ENCODE measurements around the gene MOB1B.
"Not testable (repeated sequence)": the region's sequence is repeated elsewhere in the genome, so short reads cannot be mapped to it uniquely, and the experiment has no call there.

MOB1B gene

DNA sequence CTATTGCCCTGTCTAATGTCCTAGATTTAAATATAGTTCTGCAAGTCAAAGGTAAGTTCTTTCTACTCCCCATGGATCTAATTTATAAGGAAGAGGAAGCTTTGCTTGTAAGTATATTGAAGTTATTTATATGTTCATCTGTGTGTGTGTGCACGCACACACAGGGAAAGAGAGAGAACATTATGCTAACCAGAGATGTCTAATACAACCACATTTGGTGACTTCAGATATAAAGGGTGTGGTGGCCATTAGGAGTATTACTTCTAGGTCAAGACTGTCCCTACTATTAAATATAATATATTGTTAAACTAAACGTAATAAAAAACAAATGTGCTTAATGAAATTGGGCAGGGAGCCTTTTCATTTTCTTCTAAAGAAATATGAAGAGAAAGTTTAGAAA lies 95.4 kb downstream of the MOB1B start:
- peak overlapping the region in 6 of 21 experiments; percentile 38 to 94 (median 80) for H3K27ac ChIP-seq
- H3K4me3 ChIP-seq, result no peak overlapping the region

DNA sequence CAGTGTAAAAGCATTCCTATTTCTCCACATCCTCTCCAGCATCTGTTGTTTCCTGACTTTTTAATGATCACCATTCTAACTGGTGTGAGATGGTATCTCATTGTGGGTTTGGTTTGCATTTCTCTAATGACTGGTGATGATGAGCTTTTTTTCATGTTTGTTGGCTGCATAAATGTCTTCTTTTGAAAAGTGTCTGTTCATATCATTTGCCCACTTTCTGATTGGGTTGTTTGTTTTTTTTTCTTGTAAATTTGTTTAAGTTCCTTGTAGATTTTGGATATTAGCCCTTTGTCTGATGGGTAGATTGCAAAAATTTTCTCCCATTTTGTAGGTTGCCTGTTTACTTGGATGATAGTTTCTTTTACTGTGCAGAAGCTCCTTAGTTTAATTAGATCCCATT lies 97.5 kb downstream of the MOB1B start:
- not testable (repeated sequence) for H3K27ac ChIP-seq, H3K4me3 ChIP-seq

DNA sequence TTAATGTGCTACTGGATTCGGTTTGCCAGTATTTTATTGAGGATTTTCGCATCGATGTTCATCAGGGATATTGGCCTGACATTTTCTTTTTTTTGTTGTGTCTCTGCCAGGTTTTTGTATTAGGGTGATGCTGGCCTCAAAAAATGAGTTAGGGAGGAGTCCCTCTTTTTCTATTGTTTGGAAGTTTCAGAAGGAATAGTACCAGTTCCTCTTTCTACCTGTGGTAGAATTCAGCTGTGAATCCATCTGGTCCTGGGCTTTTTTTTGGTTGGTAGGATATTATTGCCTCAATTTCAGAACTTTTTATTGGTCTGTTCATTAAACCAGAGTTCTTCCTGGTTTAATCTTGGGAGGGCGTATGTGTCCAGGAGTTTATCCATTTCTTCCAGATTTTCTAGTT lies 99.2 kb downstream of the MOB1B start:
- not testable (repeated sequence) for H3K4me3 ChIP-seq, H3K27ac ChIP-seq

DNA sequence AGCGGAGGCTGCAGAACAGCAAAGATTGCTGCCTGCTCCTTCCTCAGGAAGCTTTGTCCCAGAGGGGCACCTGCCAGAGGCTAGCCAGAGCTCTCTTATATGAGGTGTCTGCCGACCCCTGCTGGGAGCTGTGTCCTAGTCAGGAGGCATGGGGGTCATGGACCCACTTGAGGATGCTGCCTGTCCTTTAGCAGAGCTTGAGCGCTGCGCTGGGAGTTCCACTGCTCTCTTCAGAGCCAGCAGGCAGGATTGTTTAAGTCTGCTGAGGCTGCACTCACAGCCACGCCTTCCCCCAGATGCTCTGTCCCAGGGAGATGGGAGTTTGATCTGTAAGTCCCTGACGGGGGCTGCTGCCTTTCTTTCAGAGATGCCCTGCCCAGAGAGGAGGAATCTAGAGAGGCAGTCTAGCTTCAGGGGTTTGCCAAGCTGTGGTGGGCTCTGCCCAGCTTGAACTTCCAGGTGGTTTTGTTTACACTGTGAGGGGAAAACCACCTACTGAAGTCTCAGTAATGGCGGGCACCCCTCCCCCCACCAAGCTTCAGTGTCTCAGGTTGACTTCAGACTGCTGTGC lies 102.2 kb downstream of the MOB1B start:
- Histone ChIP-seq H3K27ac (peak overlapping the region in 4 of 21 experiments; percentile 31 to 67 (median 60)), H3K4me3 (no peak overlapping the region)

DNA sequence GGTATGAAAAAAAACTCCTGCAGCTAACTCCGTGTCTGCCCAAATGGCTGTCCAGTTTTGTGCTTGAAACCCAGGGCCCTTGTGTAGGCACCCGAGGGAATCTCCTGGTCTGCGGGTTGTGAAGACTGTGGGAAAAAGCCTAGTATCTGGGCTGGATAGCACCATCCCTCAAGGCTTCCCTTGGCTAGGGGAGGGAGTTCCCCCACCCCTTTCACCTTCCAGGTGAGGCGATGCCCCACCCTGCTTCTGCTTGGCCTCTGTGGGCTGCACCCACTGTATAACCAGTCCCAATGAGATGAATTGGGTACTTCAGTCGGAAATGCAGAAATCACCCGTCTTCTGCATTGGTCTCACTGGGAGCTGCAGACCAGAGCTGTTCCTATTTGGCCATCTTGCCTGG lies 102.9 kb downstream of the MOB1B start:
- peak overlapping the region in 3 of 21 experiments; percentile 31 to 63 (median 48) for H3K27ac ChIP-seq
- H3K4me3 ChIP-seq, result not testable (repeated sequence)

DNA sequence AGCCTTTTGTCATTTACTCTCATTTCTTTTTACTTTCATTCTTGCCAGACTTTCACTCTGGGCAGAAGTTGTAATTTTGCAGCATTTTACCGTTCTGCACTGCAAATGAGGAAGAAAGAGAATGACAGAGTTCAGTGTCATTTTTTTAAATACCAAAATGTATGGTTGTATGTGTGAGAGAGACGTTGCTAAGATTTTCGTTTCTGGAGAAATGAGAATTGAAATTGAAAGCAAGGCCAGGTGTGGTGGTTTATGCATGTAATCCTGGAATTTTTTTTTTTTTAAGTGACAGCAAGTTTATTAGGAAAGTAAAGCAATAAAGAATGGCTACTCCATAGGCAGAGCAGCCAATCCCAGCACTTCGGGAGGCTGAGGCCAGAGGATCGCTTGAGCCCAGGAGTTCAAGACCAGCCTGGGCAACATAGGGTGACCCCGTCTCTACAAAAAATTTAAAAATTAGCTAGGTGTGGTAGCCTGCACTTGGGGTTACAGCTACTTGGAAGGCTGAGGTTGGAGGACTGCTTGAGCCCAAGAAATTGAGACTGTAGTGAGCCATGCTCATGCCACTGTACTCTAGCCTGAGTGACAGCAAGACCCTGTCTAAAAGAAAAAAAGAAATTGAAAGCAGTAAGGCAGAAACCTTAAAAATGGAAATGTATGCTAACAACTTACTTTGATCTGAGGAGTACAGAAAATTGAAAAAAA lies 104.2 kb downstream of the MOB1B start:
- Histone ChIP-seq H3K27ac (peak overlapping the region in 5 of 21 experiments; percentile 11 to 56 (median 47)), H3K4me3 (no peak overlapping the region)

DNA sequence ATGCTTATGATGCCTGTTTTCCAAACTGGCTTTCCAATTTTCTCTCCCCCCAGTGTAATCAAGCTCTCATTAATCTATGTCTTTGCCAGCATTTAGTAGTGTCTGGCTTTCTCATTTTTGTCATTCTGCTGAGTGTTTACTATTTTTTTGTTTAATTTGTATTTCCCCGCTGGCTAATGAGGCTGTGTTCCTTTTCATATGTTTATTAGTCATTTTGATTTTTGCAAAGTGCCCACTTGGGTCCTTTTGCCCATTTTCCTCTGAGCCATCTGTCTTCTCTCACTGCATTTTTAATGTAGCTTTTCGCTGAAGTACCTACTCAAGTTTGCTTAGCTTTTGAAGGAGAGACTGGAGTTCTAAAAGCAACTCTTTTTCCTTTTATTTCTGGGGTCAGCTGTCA lies 106.0 kb downstream of the MOB1B start:
- no peak overlapping the region for H3K27ac ChIP-seq

DNA sequence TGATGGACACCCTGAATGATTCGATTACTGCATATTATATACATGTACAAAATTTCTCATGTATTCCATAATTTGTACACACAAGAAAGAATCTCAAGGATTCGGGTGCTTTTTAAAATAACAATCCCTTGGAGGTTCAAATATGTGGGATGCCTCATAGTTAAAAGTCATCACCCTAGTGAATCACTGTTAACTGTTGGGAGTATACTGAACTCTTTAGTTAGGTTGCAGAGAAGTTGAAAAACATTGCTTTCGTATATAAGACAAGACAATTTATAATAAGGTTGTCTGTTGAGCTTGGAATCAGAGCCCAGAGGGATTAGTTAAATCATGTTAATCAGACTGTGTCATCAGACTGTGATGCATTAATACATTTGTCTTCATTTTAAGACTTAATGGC lies 106.9 kb downstream of the MOB1B start:
- peak overlapping the region in 2 of 21 experiments; percentile 11 to 21 for H3K27ac ChIP-seq
- H3K4me3 ChIP-seq, result no peak overlapping the region

More for the DNA sequence above, 106.0 kb downstream of the MOB1B start:
- H3K4me3 ChIP-seq, result no peak overlapping the region

DNA sequence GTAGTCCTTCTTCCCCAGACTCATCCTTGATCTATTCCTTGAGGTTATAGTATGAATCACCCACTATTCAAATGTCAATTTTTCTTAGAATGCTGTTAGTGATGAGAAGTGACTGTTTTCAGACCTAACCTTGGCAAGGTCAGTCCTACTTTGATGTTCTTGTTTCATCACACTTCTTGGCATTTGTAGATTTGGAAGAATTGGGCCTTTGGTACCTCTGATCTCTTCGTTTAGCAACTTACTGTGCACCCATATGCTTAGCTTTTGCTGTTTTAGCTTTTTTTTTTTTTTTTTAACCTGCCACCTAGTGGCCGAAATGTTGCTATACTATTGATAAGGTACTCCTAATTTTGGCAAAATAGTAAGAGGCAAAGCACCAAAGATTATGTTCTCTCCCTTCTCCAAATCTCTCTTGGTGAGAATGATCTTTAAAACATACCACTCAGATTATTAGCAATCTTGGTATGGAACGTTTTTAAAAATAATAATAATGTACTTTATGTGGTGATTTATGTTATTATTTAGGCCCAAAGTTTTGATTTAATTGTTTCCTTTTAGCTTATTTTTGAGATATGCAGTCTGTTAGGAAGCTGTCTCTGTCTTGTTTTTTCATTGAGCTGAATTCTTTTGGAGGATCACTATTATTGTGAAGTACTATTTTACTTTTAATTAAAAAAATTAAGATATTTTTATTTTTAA lies 107.9 kb downstream of the MOB1B start:
- H3K4me3 ChIP-seq, result no peak overlapping the region
- no peak overlapping the region for H3K27ac ChIP-seq

DNA sequence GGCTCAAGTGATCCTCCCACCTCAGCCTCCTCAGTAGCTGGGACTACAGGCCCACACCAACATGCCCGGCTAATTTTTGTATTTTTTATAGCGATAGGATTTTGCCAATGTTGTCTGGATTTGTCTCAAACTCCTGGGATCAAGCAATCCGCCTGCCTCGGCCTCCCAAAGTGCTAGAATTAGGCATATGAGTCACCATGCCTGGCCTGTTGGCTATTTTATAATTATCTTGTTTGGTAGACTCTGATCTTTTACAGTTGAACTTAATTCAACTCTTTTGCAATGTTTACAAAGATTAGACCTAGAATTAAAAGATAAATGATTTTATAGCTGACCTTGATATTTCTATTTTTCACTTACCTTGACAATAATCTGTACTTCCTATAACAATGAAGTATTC lies 109.3 kb downstream of the MOB1B start:
- no peak overlapping the region for H3K27ac ChIP-seq
- no peak overlapping the region for H3K4me3 ChIP-seq

DNA sequence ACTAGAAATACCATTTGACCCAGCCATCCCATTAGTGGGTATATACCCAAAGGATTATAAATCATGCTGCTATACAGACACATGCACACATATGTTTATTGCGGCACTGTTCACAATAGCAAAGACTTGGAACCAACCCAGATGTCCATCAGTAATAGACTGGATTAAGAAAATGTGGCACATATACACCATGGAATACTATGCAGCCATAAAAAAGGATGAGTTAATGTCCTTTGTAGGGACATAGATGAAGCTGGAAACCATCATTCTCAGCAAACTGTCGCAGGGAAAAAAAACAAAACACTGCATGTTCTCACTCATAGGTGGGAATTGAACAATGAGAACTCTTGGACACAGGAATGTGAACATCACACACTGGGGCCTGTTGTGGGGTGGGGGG lies 115.2 kb downstream of the MOB1B start:
- H3K27ac ChIP-seq, H3K4me3 ChIP-seq: not testable (repeated sequence)

DNA sequence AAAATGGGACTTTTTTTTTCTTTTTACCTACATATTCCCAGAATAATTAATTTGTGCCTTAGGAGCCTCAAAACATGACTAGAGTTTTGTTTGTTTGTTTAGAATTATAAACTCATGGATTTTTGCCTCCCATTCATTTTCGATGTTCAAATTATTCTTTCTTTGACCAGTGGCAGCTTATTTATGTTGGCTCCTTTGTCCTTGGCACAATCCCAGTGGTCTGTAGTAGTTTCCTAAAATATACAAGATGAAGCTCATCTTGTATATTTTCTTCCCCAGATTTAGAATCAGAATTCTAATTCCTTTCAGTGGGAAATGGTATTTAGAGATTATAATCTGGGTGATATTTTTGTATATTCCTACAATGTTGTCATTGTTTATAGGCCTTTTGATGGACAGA lies 118.4 kb downstream of the MOB1B start:
- H3K27ac ChIP-seq, result no peak overlapping the region
- H3K4me3 ChIP-seq, result no peak overlapping the region

DNA sequence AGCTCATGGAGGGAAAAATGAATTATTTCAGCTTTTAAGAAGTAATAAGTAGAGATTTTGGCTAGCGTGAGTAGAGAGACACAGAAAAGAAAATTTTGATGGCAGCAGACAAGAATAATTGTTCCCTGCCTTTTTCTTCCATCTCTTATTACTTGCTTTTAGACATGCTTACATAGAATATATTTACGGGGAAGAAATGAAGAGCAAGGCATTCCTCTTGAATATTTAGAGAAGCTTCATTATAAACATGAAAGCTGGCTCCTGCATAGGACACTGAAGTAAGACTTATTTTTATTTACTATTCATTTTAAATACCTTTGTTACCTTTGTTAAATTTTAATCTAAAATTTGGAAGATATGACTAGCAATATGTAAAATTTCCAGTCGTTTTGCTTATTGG lies 123.5 kb downstream of the MOB1B start:
- no peak overlapping the region for H3K4me3 ChIP-seq
- no peak overlapping the region for H3K27ac ChIP-seq

DNA sequence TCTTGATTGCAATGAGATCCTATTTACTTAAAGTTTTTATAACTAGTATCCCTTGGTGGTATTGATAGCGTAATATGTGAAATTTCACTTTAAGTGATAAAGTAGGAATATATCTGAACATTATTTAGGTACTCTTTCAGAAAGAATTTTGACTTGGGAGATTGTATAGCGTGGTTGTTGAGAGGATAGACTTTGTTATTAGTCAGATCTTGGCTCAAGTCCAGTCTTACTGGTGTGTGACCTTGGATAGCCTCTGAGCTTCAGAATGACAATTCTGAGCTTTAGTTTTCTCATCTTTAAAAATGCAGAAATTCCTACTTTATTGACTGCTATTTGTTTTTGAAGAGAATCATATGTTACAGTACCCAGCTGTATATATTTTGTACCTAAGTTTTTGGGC lies 123.9 kb downstream of the MOB1B start:
- no peak overlapping the region for H3K4me3 ChIP-seq
- H3K27ac ChIP-seq, result no peak overlapping the region

DNA sequence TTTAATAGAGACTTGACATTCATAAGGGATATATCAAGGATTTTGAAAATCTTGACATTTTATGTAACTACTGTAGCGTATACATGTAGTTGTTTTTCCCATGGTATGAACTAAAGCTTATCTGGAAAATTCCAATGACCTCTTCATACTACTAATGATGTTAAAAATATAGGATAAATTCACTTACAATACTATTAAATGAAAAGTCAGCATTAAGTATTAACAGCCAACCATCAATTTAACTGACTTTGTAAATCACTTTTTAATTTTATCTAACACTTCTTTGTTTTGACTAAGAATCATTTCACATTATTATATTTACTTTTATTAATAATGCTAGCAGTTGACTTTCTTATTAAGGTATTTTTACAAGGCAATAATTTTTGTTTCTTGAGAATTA lies 125.4 kb downstream of the MOB1B start:
- Histone ChIP-seq H3K27ac (no peak overlapping the region), H3K4me3 (no peak overlapping the region)

DNA sequence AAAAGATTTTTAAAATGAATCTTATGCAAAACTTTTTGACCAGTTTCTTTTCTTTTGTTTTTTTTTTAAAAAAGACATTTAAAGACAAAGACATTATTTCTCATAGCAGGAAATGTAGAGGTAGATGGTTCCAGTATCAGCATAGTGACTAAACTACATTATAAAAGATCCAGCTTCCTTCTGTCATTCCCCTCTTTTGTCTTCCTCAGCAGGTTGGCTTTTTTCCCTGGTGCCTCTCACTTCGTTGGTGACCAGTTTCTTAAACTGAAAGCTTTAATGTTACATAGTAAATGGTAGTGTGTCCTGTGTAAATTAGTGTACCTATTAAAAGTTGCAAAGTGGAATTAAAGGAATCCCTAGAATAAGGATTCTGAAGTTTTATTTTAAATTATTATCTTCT lies 127.3 kb downstream of the MOB1B start:
- Histone ChIP-seq H3K27ac (no peak overlapping the region), H3K4me3 (no peak overlapping the region)

DNA sequence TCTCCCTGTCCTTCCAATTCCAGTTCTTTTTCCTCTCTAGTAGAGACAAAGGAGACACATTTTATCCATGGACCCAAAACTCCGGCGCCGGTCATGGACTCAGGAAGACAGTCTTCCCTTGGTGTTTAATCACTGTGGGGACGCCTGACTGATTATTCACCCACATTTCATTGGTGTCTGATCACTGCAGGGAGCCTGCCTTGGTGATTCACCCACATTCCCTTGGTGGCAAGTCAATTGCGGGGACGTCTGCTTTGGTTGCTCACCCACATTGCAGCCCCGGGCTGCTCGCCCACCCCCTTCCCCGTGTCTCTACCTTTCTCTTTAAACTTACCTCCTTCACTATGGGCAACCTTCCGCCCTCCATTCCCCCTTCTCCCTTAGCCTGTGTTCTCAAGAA lies 129.9 kb downstream of the MOB1B start:
- not testable (repeated sequence) for H3K4me3 ChIP-seq

More for the DNA sequence above, 129.9 kb downstream of the MOB1B start:
- H3K27ac ChIP-seq, result not testable (repeated sequence)

All from skin epidermis (tissue), 12 donors.